PC-9 (cell line): Measurements from ENCODE around the gene LIPJ.

Experiments used
- EZH2 ChIP-seq: fragments of 200-600 bp; sonication (generic); IDR thresholded peaks from 2 replicates; pipeline ENCODE4 v1.8.0; 2017; ENCODE audit warnings: antibody characterized with exemption, low read depth
- TF ChIP-seq, protein P1 (sequence below): fragments of 200-600 bp; sonication (generic); conservative IDR thresholded peaks from 2 replicates; pipeline ENCODE4 v1.6.1; 2017; ENCODE audit warnings: mixed run types, antibody characterized with exemption, mild to moderate bottlenecking, moderate library complexity

DNA sequence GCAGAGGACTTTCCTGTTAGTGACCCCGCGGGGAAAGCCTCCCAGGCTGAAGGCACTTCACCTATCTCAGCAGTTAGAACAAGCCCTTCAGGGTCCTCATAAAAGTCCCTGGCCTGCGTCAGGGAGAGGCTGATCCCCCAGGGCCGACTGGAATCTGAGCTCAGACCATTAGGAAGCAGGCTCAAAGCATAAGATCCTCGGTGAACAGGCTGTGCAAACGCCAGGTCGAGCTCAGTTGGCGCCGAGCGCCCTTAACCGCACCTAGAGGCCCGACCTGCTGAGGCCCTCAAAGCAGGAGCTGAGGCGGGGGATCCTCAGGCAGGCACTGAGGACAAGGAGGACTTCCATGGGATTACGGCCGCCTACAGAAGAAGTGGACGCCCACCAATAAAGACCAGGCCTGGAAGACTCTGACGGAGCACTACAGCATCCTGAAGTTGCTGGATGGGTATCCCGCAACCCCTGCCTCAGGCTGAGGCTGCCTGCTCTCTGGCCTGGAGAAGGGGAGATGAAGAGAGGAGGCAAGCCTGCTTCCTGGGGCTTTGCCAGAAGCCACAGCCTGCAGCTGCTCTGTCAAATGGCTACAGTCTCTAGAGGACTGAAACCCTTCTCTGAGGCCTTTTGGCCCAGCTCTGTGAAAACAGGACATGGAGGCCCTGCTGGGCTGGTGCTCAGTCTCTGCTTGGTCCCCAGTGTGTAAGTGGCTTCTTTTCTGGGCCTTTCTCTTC lies 29.9 kb downstream of the LIPJ start:
- TF ChIP-seq, protein P1, sequence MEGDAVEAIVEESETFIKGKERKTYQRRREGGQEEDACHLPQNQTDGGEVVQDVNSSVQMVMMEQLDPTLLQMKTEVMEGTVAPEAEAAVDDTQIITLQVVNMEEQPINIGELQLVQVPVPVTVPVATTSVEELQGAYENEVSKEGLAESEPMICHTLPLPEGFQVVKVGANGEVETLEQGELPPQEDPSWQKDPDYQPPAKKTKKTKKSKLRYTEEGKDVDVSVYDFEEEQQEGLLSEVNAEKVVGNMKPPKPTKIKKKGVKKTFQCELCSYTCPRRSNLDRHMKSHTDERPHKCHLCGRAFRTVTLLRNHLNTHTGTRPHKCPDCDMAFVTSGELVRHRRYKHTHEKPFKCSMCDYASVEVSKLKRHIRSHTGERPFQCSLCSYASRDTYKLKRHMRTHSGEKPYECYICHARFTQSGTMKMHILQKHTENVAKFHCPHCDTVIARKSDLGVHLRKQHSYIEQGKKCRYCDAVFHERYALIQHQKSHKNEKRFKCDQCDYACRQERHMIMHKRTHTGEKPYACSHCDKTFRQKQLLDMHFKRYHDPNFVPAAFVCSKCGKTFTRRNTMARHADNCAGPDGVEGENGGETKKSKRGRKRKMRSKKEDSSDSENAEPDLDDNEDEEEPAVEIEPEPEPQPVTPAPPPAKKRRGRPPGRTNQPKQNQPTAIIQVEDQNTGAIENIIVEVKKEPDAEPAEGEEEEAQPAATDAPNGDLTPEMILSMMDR, result no peak
- TF ChIP-seq EZH2, result no peak
